ENCODE measurements around the gene EXOSC7.
"Not testable (repeated sequence)": the region's sequence is repeated elsewhere in the genome, so short reads cannot be mapped to it uniquely, and the experiment has no call there.

Gene EXOSC7

GRCh38 chr3:45053805-45054195 lies 77.8 kb downstream of the EXOSC7 start:
- not testable (repeated sequence) for DNase-seq (ENCODE audit: extremely low read depth in 1 of 2, low read depth in 1 of 2)

- no peak for DNase-seq (ENCODE audit: extremely low read depth in 1 of 2, low read depth in 1 of 2)
Measured at GRCh38 chr3:45054196-45054857, 78.3 kb downstream of the EXOSC7 start.

- no peak for DNase-seq (ENCODE audit: extremely low read depth in 1 of 2, low read depth in 1 of 2)
Measured at GRCh38 chr3:45055032-45055410, 79.0 kb downstream of the EXOSC7 start.

GRCh38 chr3:45055411-45056143 lies 79.5 kb downstream of the EXOSC7 start:
- DNase-seq (ENCODE audit: extremely low read depth in 1 of 2, low read depth in 1 of 2) = no peak

GRCh38 chr3:45056608-45057301 lies 80.7 kb downstream of the EXOSC7 start:
- DNase-seq (ENCODE audit: extremely low read depth in 1 of 2, low read depth in 1 of 2) = no peak

- DNase-seq (ENCODE audit: extremely low read depth in 1 of 2, low read depth in 1 of 2) = peak in 1 of 2 donors; percentile 30
Measured at GRCh38 chr3:45057557-45057956, 81.5 kb downstream of the EXOSC7 start.

GRCh38 chr3:45059132-45059531 lies 83.1 kb downstream of the EXOSC7 start:
- DNase-seq (ENCODE audit: extremely low read depth in 1 of 2, low read depth in 1 of 2) = no peak

GRCh38 chr3:45060165-45060892 lies 84.3 kb downstream of the EXOSC7 start:
- DNase-seq (ENCODE audit: extremely low read depth in 1 of 2, low read depth in 1 of 2) = no peak
